ENCODE measurements around the gene SLC16A9.

The SLC16A9 gene

GRCh38 chr10:59627366-59628018 is 82.2 kb downstream of the SLC16A9 start:
- no peak for DNase-seq

- DNase-seq = no peak
These were observed 83.2 kb downstream of the SLC16A9 start for GRCh38 chr10:59626523-59626869.

DNA sequence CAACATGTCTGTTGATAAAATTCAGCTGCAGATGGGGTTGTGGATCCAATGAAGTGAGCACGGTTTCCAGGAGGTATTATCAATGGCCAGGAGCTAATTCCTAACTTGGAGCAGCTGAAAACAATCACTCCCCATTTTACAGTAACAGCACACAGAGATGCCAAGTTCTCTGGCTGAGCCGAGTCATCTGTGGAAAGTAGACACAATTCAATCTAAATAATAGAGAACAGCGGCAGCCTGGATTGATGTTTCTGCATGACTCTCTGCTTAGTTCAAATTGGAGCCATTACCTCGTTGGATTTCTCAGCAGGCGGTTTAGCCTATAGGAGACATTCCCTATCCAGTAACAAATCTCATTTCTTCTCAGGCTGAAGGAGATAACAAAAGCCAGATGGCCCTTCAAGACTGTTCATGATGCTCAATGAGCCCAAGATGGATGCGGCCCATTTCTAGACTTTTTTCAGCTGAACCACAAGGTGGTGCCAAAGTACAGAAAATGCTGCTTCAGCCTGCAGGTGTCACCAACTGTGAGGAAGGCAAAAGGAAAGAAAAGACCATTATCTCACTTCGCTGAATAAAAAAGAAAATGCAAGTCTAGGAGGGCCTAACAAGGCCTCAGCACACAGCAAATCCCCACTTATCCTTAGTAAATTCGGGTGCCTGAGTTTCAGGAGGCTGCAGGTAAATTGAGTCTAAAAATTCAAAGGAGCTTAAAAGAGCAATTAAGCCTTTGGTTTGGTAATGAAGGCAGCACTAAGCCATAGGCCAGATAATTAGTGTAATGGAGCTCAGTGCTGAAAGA is 83.7 kb downstream of the SLC16A9 start:
- no peak for DNase-seq

GRCh38 chr10:59624951-59625350 is 84.7 kb downstream of the SLC16A9 start:
- no peak for DNase-seq

- no peak for DNase-seq
These were observed 85.5 kb downstream of the SLC16A9 start for GRCh38 chr10:59624136-59624535.

DNA sequence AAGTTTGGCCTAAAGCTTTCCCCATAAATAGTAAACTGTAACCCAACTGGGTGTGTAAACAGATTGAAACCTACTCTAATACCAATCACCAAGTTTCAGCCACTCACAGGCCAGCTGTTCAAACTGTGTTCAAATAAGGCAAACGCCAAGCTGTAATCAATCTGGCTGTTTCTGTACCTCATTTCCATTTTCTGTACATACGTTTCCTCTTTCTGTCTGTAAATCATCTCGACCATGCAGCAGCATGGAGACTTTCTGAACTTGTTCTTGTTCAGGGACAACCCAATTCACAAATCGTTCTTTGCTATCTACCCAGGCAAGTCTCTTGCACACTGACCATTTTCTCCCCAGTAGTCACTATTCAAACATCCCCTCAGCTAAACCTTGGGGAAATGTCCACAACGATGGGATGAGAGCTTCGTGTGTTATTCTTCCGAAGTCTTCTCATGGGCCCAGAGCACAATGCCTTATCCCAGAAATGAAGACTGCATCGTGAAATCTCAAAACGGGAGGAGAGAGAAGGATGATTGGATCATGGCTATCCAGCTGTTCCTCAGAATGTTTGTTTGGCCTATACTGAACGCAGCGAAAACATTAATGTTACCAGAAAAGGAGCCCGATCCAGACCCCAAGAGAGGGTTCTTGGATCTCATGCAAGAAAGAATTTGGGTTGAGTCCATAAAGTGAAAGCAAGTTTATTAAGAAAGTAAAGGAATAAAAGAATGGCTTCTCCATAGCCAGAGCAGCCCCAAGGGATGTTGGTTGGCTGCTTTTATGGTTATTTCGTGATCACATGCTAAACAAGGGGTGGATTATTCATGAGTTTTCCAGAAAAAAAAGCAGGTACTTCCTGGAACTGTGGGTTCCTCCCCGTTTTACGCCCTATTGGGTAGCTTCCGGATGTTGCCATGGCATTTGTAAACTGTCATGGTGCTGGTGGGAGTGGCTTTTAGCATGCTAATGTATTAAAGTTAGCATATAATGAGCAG is 86.2 kb downstream of the SLC16A9 start:
- DNase-seq = no peak

GRCh38 chr10:59622320-59623132 is 87.1 kb downstream of the SLC16A9 start:
- no peak for DNase-seq

DNA sequence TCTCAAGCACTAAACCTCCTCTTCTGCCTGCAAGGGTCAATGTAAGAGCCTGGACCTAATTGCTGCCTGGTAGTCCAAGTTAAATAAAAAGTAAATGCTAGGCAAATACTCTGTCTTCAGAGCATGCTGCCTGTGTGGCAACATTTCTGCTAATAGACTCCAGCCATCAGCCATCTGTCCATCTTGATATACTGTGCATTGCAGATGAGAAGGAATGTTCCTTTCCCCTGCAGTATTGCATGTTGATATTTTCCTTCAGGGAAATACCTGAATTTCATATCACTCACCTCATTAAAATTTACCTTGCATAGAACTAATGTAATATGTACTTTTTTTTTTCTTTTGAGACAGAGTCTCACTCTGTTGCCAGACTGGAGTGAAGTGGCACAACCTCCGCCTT is 87.9 kb downstream of the SLC16A9 start:
- DNase-seq = no peak

DNA sequence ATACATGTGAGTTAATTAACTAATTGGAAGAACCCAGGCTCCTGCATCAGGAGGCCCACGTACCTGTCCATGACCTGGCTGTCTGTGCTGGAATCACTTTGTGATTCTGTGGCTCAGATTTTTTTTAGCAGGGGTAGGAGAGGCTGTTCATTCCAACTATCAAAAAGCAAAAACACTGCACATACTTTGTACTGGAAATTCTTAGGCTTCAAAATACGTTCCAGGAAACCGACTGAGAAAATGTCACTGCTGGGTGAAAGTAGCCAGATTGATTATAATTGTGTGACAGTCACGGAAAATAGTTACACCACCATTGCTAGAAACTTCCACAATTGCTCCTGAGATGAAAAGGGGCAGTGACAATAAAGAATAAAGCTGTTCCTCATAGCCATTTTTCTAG is 91.0 kb downstream of the SLC16A9 start:
- DNase-seq = no peak

DNA sequence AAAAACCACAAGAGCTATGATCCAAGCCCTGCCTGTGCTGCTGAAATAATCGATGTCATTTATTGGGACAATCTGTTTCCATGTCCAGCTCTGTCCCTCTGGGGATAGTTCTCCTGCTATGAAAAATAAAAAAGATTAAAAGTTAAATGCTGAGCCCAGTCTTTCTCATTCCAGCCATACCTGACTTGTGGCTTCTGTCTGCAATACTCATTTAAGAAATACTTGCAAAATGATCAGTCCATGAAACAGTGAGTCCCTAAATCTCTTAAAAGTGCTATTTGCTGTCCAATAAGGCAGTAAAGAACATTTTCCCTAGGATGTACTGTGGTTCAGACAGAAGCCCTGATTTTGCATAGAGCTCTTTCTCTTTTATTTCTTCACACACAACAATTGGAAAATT is 91.7 kb downstream of the SLC16A9 start:
- DNase-seq = no peak

DNA sequence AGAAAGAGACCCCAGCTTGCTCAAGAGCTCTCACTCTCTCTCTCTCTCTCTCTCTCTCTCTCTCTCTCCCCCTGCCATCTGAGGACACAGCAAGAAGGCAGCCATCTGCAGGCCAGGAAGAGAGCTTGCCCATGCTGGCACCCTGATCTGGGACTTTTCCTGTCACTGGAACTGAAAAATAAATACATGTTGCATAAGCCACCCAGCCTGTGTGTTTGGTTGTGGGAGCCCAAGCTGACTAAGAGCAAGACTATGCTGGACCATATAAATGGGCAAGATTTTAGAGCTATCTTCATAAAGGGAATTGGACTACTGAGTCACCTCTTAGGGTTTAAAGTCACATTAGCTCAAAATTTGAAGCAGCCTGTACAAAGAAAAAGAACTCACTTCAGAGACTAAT is 98.6 kb downstream of the SLC16A9 start:
- DNase-seq = no peak

GRCh38 chr10:59607970-59608369 is 101.7 kb downstream of the SLC16A9 start:
- DNase-seq = no peak

- no peak for DNase-seq
These were observed 103.1 kb downstream of the SLC16A9 start for GRCh38 chr10:59606551-59606961.

GRCh38 chr10:59601985-59602384 is 107.7 kb downstream of the SLC16A9 start:
- DNase-seq = no peak

Measured in activated gamma-delta T cell (primary cell).